Suprapubic skin (tissue), 4 donors: ENCODE data around the gene KCTD14.

Experiments
- POLR2A ChIP-seq, 2 donors: fragments of 450-650 bp; IDR thresholded peaks; one replicate each; pipeline ENCODE4 v1.6.1; 2017; ENCODE audit warnings: antibody characterized with exemption in 2 of 2, mild to moderate bottlenecking in 2 of 2, moderate library complexity in 2 of 2
- POLR2AphosphoS5 ChIP-seq, 3 donors: sonication (generic); formaldehyde crosslinking; IDR thresholded peaks; one replicate each; pipeline ENCODE4 v1.6.1; 2017; ENCODE audit warnings: antibody characterized with exemption in 3 of 3
- TF ChIP-seq, protein P1 (sequence below), 2 donors: fragments of 200-600 bp in 1 of 2; fragments of 450-650 bp in 1 of 2; sonication (generic) in 1 of 2; IDR thresholded peaks; one replicate each; pipeline ENCODE4 v1.5.1; 2016 to 2019; ENCODE audit warnings: antibody characterized with exemption in 2 of 2, mild to moderate bottlenecking in 1 of 2, moderate library complexity in 1 of 2

DNA sequence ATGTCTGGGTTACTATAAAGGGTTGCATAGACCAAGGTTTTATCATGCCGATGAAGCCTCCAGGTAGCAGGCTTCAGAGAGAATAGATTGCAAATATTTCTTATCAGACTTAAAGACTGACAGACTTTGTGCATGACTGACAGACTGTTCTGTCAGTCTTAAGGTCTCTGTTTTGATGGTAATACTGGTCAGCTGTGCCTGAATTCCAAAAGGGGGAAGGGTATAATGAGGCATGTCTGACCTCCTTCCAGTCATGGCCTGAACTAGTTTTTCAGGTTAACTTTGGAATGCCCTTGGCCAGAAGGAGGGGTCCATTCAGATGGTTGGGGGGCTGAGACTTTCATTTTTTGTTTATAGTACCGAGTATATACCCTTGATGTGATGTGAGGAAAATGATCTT is 4.7 kb upstream of the KCTD14 start:
- TF ChIP-seq POLR2A (IDR thresholded peaks at IDR 0.05): no peak
- TF ChIP-seq, protein P1, sequence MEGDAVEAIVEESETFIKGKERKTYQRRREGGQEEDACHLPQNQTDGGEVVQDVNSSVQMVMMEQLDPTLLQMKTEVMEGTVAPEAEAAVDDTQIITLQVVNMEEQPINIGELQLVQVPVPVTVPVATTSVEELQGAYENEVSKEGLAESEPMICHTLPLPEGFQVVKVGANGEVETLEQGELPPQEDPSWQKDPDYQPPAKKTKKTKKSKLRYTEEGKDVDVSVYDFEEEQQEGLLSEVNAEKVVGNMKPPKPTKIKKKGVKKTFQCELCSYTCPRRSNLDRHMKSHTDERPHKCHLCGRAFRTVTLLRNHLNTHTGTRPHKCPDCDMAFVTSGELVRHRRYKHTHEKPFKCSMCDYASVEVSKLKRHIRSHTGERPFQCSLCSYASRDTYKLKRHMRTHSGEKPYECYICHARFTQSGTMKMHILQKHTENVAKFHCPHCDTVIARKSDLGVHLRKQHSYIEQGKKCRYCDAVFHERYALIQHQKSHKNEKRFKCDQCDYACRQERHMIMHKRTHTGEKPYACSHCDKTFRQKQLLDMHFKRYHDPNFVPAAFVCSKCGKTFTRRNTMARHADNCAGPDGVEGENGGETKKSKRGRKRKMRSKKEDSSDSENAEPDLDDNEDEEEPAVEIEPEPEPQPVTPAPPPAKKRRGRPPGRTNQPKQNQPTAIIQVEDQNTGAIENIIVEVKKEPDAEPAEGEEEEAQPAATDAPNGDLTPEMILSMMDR (IDR thresholded peaks at IDR 0.05): no peak
- no peak for TF ChIP-seq POLR2AphosphoS5 (IDR thresholded peaks at IDR 0.05)
